Measurements from ENCODE around the gene CGB2. TPM values are rescaled to one million over a fixed set of nuclear protein-coding genes. Genes with fewer than 3 reads are reported as not detected.

The CGB2 gene
- total RNA-seq, 1 experiment from 2014 or later, result 0.77 TPM

DNA sequence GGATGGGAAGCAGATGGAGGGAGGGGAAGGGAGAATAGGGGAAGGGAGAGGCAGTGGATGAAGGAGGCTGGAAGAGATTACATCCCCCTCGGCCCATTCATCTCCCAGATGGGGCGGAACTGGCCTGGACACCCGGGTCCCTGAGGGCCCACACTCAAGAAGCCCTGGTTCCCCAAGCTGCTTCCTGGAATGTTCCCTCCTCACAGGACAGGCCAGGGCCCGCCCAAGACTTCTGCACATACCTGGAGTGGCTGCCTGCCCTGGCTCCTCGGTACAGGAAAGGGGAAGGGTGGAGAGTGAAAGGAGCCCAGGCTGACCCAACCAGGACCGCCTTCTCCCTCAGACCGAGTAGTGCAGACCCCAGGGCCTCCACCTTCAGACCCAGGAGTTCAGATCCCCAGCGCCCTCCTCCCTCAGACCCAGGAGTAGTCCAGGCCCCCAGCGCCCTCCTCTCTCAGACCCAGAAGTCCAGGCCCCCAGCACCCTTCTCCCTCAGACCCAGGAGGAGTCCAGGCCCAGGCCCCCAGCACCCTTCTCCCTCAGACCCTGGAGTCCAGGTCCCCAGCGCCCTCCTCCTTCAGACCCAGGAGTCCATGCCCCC lies 32.4 kb downstream of the CGB2 start:
- no peak overlapping the region for H3K23ac ChIP-seq (ENCODE audit: insufficient read length, low read depth, low read length)
- H3K9ac ChIP-seq (ENCODE audit: extremely low read depth, insufficient read length, low read length), result no peak overlapping the region
- Mint-ChIP-seq H3K4me1 (peaks cover 29 to 44% of the 10 kb centered on the region in 2 experiments), H3K9me3 (peaks cover 2 to 9% of the 10 kb centered on the region in 2 experiments; a peak in 3 of 5 replicates), H3K36me3 (ENCODE audit: insufficient read depth in 1 of 3, low read depth in 3 of 3) (peaks cover 0 to 3% (median 2%) of the 10 kb centered on the region in 3 experiments; a peak in 3 of 7 replicates), H3K27me3 (ENCODE audit: low read depth) (peaks cover 76% of the 10 kb centered on the region), H3K27ac (no peak overlapping the region), H3K4me3 (peak overlapping the region; percentile 50 to 75)
- H3K27me3 ChIP-seq (ENCODE audit: insufficient read depth, low read length), result peaks cover 17% of the 10 kb centered on the region; the same call in 1 of the 2 replicates
- no peak overlapping the region for H2BK15ac ChIP-seq (ENCODE audit: low read depth, low read length)
- no peak overlapping the region for H3T11ph ChIP-seq (ENCODE audit: low read length)
- no peaks in the 10 kb centered on the region for H3K79me2 ChIP-seq (ENCODE audit: insufficient read depth, low read length)
- H3K4me1 ChIP-seq (ENCODE audit: insufficient read depth, low read length), result peaks cover 2% of the 10 kb centered on the region; the same call in 1 of the 2 replicates
- no peaks in the 10 kb centered on the region for H3K9me3 ChIP-seq (ENCODE audit: control insufficient read depth, low read depth, low read length)
- no peak overlapping the region for H3K4ac ChIP-seq (ENCODE audit: low read depth, low read length)
- H4K5ac ChIP-seq (ENCODE audit: insufficient read length, low read depth, low read length), result no peak overlapping the region
- H3K56ac ChIP-seq (ENCODE audit: insufficient read length, low read depth, low read length), result no peak overlapping the region
- no peak overlapping the region for H3K14ac ChIP-seq (ENCODE audit: insufficient read depth, low read length)
- H2BK12ac ChIP-seq (ENCODE audit: insufficient read length, low read depth, low read length), result no peak overlapping the region
- peak overlapping the region; percentile 62 for H3K4me2 ChIP-seq (ENCODE audit: insufficient read depth, insufficient read length, low read length)
- peak; percentile 68 for DNase-seq
- peaks cover 3% of the 10 kb centered on the region for H3K23me2 ChIP-seq (ENCODE audit: insufficient read length, low read depth, low read length, poor library complexity, severe bottlenecking)
- H3K18ac ChIP-seq (ENCODE audit: insufficient read length, low read depth, low read length), result no peak overlapping the region
- H3K79me1 ChIP-seq (ENCODE audit: insufficient read depth, low read depth, low read length, poor library complexity, severe bottlenecking), result no peaks in the 10 kb centered on the region
- H2BK5ac ChIP-seq (ENCODE audit: insufficient read length, low read length), result no peak overlapping the region
- TF ChIP-seq, protein P1, sequence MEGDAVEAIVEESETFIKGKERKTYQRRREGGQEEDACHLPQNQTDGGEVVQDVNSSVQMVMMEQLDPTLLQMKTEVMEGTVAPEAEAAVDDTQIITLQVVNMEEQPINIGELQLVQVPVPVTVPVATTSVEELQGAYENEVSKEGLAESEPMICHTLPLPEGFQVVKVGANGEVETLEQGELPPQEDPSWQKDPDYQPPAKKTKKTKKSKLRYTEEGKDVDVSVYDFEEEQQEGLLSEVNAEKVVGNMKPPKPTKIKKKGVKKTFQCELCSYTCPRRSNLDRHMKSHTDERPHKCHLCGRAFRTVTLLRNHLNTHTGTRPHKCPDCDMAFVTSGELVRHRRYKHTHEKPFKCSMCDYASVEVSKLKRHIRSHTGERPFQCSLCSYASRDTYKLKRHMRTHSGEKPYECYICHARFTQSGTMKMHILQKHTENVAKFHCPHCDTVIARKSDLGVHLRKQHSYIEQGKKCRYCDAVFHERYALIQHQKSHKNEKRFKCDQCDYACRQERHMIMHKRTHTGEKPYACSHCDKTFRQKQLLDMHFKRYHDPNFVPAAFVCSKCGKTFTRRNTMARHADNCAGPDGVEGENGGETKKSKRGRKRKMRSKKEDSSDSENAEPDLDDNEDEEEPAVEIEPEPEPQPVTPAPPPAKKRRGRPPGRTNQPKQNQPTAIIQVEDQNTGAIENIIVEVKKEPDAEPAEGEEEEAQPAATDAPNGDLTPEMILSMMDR (conservative IDR thresholded peaks at IDR 0.05), result no peak
- no peak overlapping the region for H4K8ac ChIP-seq (replicated peaks; ENCODE audit: insufficient read length, low read depth, low read length)
- no peak overlapping the region for H2AK5ac ChIP-seq (ENCODE audit: insufficient read length, low read length)
- H4K20me1 ChIP-seq (ENCODE audit: control insufficient read depth, insufficient read depth, insufficient read length), result no peaks in the 10 kb centered on the region
- no peak overlapping the region for H2AFZ ChIP-seq (ENCODE audit: low read length)
- WGBS (ENCODE audit: extremely low coverage, insufficient read length, low lambda C conversion rate), result no CpG with 5 or more reads among the region's 10 CpGs
- no peak overlapping the region for H4K91ac ChIP-seq (ENCODE audit: insufficient read length, low read depth, low read length)
- no peak overlapping the region for H3K27ac ChIP-seq (ENCODE audit: insufficient read length, low read depth, low read length)
- no peak overlapping the region for H2BK120ac ChIP-seq (ENCODE audit: low read depth, low read length, poor library complexity, severe bottlenecking)
- H2BK20ac ChIP-seq (ENCODE audit: low read depth, low read length, poor library complexity, severe bottlenecking), result no peak overlapping the region

All from H9 (cell line).